Endometrial microvascular endothelial cells (primary cell): ENCODE results near the gene ZNF292. TPM values are rescaled to one million over a fixed set of nuclear protein-coding genes. Genes with fewer than 3 reads are reported as not detected.
"Not testable (repeated sequence)": the region's sequence is repeated elsewhere in the genome, so short reads cannot be mapped to it uniquely, and the experiment has no call there.

Source experiments
- in situ Hi-C: cut with HindIII; loops from 2 replicates; pipeline ENCODE4 v1.10.0; 2017; ENCODE audit warnings: low sequenced_read_pairs, low pct_unique_long_range_greater_than_20kb; ENCODE audit errors: inconsistent ontology term
- total RNA-seq: library from RNA; depleted of rRNA; stranded (reverse); fragments of >200 nt; gene quantifications from one replicate; pipeline ENCODE4 v1.2.3, GENCODE V29; 2015; ENCODE audit errors: inconsistent ontology term

ZNF292 gene
- 5.9 TPM for total RNA-seq

GRCh38 chr6:87154993-87155841, at the start of gene ZNF292:
ZNF292 (plus strand) TSS chr6:87155565; CDS start chr6:87155592, 27 bp downstream.
- in situ Hi-C loops = no loop called here

DNA sequence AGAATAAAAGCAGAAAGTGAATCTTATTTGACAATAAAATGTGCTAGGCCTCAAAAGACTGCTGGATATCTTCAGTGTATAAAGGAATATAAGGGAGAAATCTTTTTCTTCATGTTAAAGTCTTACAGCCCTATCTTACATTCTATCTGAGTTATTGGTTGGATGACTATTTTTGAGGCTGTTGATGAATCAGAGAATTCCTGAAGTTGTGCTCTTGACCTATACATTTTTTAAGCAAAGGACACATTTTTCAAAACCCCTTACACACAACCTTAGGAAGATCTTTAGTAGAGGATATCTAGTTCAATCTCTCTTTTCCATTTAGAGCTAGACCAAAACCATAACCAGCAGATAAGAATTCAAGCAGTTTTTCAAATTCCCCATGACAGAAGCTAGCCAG, 49.5 kb upstream of the ZNF292 start:
- in situ Hi-C loops = no loop called here

- in situ Hi-C loops = no loop called here
Observed at GRCh38 chr6:87110636-87111035, 44.7 kb upstream of the ZNF292 start.

- in situ Hi-C loops = no loop called here
Observed at GRCh38 chr6:87115402-87116135, 39.8 kb upstream of the ZNF292 start.

DNA sequence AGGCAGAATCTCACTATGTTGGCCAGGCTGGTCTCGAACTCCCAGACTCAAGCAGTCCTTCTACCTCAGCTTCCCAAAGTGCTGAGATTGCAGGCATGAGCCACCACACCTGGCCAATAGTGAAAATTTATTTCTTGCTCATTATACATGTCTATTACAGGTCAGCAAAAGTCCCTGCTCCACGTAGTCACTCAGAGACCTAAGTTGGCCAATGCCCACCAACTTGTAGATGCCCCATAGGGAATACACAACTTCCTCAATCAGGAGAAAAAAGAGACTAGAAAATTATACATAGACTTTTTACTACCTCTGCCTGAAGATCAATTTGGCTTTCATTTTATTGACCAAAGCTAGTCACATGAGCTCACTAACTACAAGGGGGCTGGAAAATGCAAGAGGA, 38.4 kb upstream of the ZNF292 start:
- in situ Hi-C loops = no loop called here

DNA sequence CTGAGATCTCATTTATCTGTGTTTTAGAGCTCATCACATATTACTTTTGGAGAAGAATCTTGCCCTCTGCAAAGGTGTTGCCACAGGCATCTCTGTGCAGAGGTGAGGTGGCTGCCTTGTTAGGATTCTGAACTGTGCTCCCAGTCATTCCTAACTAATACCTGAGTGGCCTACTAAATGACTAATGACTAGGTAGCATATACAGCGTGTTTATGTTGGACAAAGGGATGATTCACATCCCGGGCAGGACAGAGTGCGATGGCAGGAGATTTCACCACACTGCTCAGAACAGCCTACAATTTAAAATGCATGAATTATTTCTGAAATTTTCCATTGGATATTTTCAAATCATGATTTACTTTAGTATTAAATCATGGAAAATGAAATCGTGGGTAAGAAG, 37.3 kb upstream of the ZNF292 start:
- in situ Hi-C loops = no loop called here

DNA sequence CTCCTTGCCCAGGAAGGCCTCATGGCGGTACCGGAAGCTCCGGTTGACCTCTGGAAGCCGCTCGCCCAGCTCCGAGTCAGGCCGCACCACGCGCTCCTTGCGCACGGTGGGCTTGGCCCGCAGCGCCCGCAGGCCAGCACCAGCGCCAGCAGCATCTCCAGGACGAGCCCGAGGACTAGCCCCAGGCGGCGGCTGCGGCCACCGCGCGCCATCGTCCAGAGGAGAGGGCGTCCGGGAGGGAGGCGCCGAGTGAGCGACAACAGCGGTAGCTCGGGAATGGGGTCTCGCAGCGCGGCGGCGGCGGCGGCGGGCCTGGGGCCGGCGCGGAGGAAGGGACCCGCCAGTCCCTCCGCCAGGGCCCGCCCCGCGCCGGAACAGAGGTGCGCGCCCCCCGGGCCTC, 32.9 kb upstream of the ZNF292 start:
- in situ Hi-C loops = no loop called here

DNA sequence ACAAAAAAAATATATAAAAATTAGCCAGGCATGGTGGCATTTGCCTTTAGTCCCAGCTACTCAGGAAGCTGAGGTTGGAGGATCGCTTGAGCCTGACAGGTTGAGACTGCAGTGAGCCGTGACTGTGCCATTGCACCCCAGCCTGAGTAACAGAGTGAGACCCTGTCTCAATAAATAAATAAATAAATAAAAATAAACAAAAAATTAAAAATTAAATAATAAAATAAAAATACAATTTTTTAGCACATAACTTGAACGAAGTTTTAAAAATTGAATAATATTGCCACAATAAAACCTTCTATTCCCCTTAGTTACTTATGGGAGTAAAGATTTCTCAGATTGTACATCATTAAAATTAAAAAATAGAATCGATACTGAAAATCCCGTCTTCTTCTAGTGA, 31.3 kb upstream of the ZNF292 start:
- in situ Hi-C loops = no loop called here

GRCh38 chr6:87126501-87126900, 28.9 kb upstream of the ZNF292 start:
- in situ Hi-C loops = no loop called here

GRCh38 chr6:87127737-87128136, 27.6 kb upstream of the ZNF292 start:
- in situ Hi-C loops = no loop called here

- in situ Hi-C loops = no loop called here
Observed at GRCh38 chr6:87136963-87137362, 18.4 kb upstream of the ZNF292 start.

DNA sequence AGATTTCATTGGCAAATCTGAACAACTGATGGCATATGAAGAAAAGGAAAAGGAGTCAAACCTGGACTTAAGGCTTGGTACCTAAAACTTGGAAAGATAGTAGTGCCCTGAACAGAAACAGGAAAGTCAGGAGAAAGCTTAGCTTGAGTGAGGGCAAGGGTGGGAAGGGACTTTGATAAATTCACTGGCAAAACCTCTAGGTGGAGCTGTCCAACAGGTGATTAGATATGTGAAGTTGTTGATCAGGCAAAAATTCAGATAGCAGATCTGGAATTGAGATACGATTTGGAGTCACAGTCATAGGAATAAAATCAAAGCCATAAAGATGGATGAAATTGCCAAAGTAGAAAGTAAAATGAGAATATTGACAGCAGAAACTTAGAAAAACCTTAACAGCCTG, 16.1 kb upstream of the ZNF292 start:
- in situ Hi-C loops = no loop called here

GRCh38 chr6:87139927-87140326, 15.4 kb upstream of the ZNF292 start:
- in situ Hi-C loops = not testable (repeated sequence)

DNA sequence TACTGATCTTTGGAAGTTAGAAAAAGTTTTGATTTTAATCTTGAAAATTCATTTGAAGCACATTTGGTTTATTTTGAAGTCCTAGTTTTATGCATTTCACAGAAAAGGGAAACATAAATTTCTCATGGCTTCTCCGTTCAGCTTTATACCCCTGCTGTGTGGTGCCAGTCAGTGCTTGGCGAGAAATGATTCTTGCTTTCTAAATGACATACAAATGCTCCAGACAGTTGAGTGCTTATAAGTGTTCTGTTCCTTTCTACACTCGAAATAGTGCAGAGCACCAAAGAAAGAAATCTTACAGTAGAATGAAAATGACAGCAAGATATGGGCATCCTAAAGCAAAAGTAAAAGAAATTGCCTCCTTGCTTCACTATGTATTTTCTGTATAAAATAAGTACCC, 9.0 kb upstream of the ZNF292 start:
- in situ Hi-C loops = no loop called here

GRCh38 chr6:87150406-87150805, 5.0 kb upstream of the ZNF292 start:
- in situ Hi-C loops = no loop called here

DNA sequence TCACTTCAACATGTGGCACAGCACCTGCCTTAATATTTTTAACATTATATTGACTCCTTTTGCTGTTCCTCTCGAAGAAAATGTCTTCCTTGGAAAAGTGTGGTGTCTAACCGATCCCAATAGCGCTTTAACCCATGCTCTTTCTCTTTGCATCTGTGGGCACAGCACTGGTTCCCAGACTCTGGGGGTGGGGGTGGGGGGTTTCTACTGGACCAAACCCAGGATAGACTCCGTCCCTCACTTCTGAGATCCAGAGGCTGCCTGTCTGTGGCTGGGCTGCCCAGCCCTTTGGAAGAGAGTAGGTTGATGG, 3.9 kb upstream of the ZNF292 start:
- in situ Hi-C loops = no loop called here

GRCh38 chr6:87151781-87152525, 3.4 kb upstream of the ZNF292 start:
- in situ Hi-C loops = no loop called here

GRCh38 chr6:87152526-87152955, 2.8 kb upstream of the ZNF292 start:
- in situ Hi-C loops = no loop called here

DNA sequence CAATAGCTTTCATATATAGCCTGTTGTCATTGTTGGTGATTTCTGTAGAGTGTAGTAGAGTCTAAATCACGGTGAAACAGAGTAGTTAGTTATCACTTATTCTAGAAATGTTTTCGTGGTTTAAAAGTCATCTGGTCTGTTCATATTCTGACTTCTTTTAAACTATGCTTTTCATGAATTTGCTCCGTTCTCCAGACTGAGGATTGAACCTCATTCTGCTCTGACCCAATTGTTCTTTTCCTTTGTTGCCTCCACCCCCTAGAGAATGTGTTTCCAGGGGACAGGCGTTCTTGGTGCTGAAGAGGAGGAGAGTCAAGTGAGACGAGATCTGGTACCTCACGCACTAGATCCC, 748 bp upstream of the ZNF292 start:
- in situ Hi-C loops = no loop called here
